ENCODE results near the gene TUBB. TPM values are rescaled to one million over a fixed set of nuclear protein-coding genes. Genes with fewer than 3 reads are reported as not detected.

TUBB gene
- total and polyA plus RNA-seq, 2 of the 8 experiments (the other 6 are each of a cell fraction or from before 2014, with no cell fraction given), result 1,880 to 3,022 TPM

- H4K20me1 ChIP-seq (replicated peaks in 1 of 2; ENCODE audit: control insufficient read depth in 1 of 2, insufficient read depth in 2 of 2, low read length in 2 of 2), result peaks cover 3 to 4% of the 10 kb centered on the region in 2 experiments
- no peak overlapping the region for H2BK20ac ChIP-seq (ENCODE audit: low read length)
- no peak overlapping the region for H3K14ac ChIP-seq (ENCODE audit: insufficient read length)
- H4K5ac ChIP-seq (ENCODE audit: insufficient read length, low read depth, low read length), result no peak overlapping the region
- peaks cover 9% of the 10 kb centered on the region for H3K79me1 ChIP-seq (ENCODE audit: low read depth, low read length)
- no peak overlapping the region for H2BK120ac ChIP-seq (replicated peaks; ENCODE audit: low read depth, low read length)
- peaks cover 18% of the 10 kb centered on the region; the same call in 1 of the 2 replicates for H3K23me2 ChIP-seq (ENCODE audit: low read depth, low read length)
- peaks cover 13 to 39% (median 25%) of the 10 kb centered on the region in 4 experiments for H3K36me3 ChIP-seq (ENCODE audit: control insufficient read depth in 2 of 4, insufficient read depth in 4 of 4, low read length in 3 of 4)
- H2BK12ac ChIP-seq (ENCODE audit: low read depth, low read length), result no peak overlapping the region
- H3K4me1 ChIP-seq (replicated peaks in 1 of 4; ENCODE audit: control insufficient read depth in 3 of 4, insufficient read depth in 4 of 4, low read length in 3 of 4), result peaks cover 3 to 18% (median 7%) of the 10 kb centered on the region in 4 experiments; a peak in 6 of 7 replicates
- H2BK5ac ChIP-seq (ENCODE audit: low read depth, low read length), result 0 out of 2 replicates have a peak overlapping the region, but pooled peaks have one; percentile 72
- FAIRE-seq (no peak), DNase-seq (ENCODE audit: low read depth in 1 of 2, low spot score in 2 of 2) (no peak)
- peak overlapping the region in 2 of 4 experiments; percentile 65 to 68; a peak in 5 of 7 replicates for H3K9ac ChIP-seq (replicated peaks in 1 of 4; ENCODE audit: extremely low read depth in 1 of 4, low read depth in 3 of 4, low read length in 3 of 4)
- no peak overlapping the region for H2AFZ ChIP-seq (ENCODE audit: low read length)
- no peak overlapping the region for H4K91ac ChIP-seq (replicated peaks; ENCODE audit: insufficient read length, low read length)
- no peak overlapping the region for H3K27ac ChIP-seq (ENCODE audit: low read depth, low read length)
- no peak overlapping the region for H3K56ac ChIP-seq (replicated peaks; ENCODE audit: insufficient read length, low read depth, low read length)
- peak overlapping the region; percentile 76 to 95 (median 88); a peak in 7 of 8 replicates for H3K4me3 ChIP-seq (ENCODE audit: extremely low read depth in 1 of 4, insufficient read depth in 2 of 4, low read depth in 3 of 4, low read length in 4 of 4)
- no peaks in the 10 kb centered on the region; a peak in 1 of 7 replicates for H3K27me3 ChIP-seq (replicated peaks in 1 of 4; ENCODE audit: control insufficient read depth in 3 of 4, extremely low read depth in 1 of 4, insufficient read depth in 3 of 4, low read length in 3 of 4)
- peaks cover 0 to 11% of the 10 kb centered on the region in 2 experiments; a peak in 3 of 4 replicates for H3K79me2 ChIP-seq (ENCODE audit: control insufficient read depth in 1 of 2, insufficient read depth in 2 of 2, low read length in 2 of 2)
- no peak overlapping the region for H3K4ac ChIP-seq (replicated peaks; ENCODE audit: insufficient read length, low read depth, low read length)
- H4K8ac ChIP-seq (ENCODE audit: extremely low read depth, insufficient read depth, low read length), result no peak overlapping the region
- TF ChIP-seq EZH2 (IDR thresholded peaks at IDR 0.05; ENCODE audit: low read depth, low read length, severe bottlenecking) (no peak), ZNF274 (IDR thresholded peaks at IDR 0.05; ENCODE audit: borderline replicate concordance, extremely low read depth, low read length) (no peak), PHF8 (conservative IDR thresholded peaks at IDR 0.05; ENCODE audit: low read depth, low read length) (no peak), SIX5 (IDR thresholded peaks at IDR 0.05; ENCODE audit: low read depth, low read length) (no peak), SIN3A (conservative IDR thresholded peaks at IDR 0.05 in 1 of 2, IDR thresholded peaks at IDR 0.05 in 1 of 2; ENCODE audit: low read depth in 1 of 2, low read length in 2 of 2) (no peak), TAF7 (optimal IDR thresholded peaks at IDR 0.05; ENCODE audit: borderline replicate concordance, low read depth, low read length) (no peak), KDM4A (IDR thresholded peaks at IDR 0.05; ENCODE audit: low read depth, low read length, severe bottlenecking) (no peak)
- H2AK5ac ChIP-seq (ENCODE audit: low read depth, low read length), result no peak overlapping the region
- ChIA-PET POLR2A (ENCODE audit: partially characterized antibody) (interaction anchor here (0.6 to 17.3 kb wide), 12 partner anchors 11 to 172 kb away, joined by 3 to 337 read pairs (median 4); partner anchors contain the start of genes DDR1, MDC1, NRM and TUBB), CTCF (ENCODE audit: partially characterized antibody) (interaction anchor here (0.7 to 4.8 kb wide), 8 partner anchors 10 to 160 kb away, joined by 3 to 26 read pairs (median 7); no protein-coding TSS in a partner anchor)
- WGBS, 2 experiments (ENCODE audit: extremely low coverage in 1 of 2, insufficient coverage in 1 of 2, insufficient read length in 1 of 2, insufficient replicate concordance in 2 of 2, low coverage in 1 of 2, low lambda C conversion rate in 2 of 2, missing lambda C conversion rate in 1 of 2), result 76% methylated on average over 8 of the region's 8 CpGs; no CpG with 5 or more reads in 1 of the 2 experiments
- no peaks in the 10 kb centered on the region for H3K9me3 ChIP-seq (ENCODE audit: insufficient read depth in 2 of 2, low read depth in 1 of 2, low read length in 1 of 2)
- peak overlapping the region; percentile 91 to 94 for H3K4me2 ChIP-seq (ENCODE audit: insufficient read depth in 1 of 2, low read depth in 2 of 2, low read length in 2 of 2)
- H3K23ac ChIP-seq (ENCODE audit: insufficient read length), result no peak overlapping the region
- no peak overlapping the region for H3K18ac ChIP-seq (ENCODE audit: extremely low read depth, low read length)
- no peak overlapping the region for H2BK15ac ChIP-seq (ENCODE audit: low read length)
These were observed 21.1 kb downstream of the TUBB start for GRCh38 chr6:30741063-30741779.
